ENCODE measurements around the gene RIT2. TPM values are rescaled to one million over a fixed set of nuclear protein-coding genes. Genes with fewer than 3 reads are reported as not detected.

Gene RIT2
- total RNA-seq, 1 experiment from 2014 or later, result not detected

GRCh38 chr18:43017622-43018021, 97.9 kb downstream of the RIT2 start:
- Histone ChIP-seq H3K9me3 (replicated peaks) (no peaks in the 10 kb centered on the region), H3K4me3 (no peak overlapping the region), H3K27me3 (replicated peaks) (0 out of 2 replicates have a peak, but pooled peaks cover 3% of the 10 kb centered on the region), H3K4me1 (replicated peaks) (no peaks in the 10 kb centered on the region), H3K36me3 (no peaks in the 10 kb centered on the region), H3K27ac (no peak overlapping the region)
- DNase-seq (ENCODE audit: low read depth in 1 of 2, low spot score in 2 of 2), result no peak

GRCh38 chr18:43013486-43013885, 102.0 kb downstream of the RIT2 start:
- Histone ChIP-seq H3K4me1 (replicated peaks) (no peaks in the 10 kb centered on the region), H3K9me3 (replicated peaks) (no peaks in the 10 kb centered on the region), H3K4me3 (no peak overlapping the region), H3K27ac (no peak overlapping the region), H3K36me3 (no peaks in the 10 kb centered on the region), H3K27me3 (replicated peaks) (0 out of 2 replicates have a peak, but pooled peaks cover 3% of the 10 kb centered on the region)
- no peak for DNase-seq (ENCODE audit: low read depth in 1 of 2, low spot score in 2 of 2)

- Histone ChIP-seq H3K4me1 (replicated peaks) (no peaks in the 10 kb centered on the region), H3K4me3 (no peak overlapping the region), H3K27me3 (replicated peaks) (0 out of 2 replicates have a peak, but pooled peaks cover 3% of the 10 kb centered on the region), H3K36me3 (no peaks in the 10 kb centered on the region), H3K27ac (no peak overlapping the region), H3K9me3 (replicated peaks) (no peaks in the 10 kb centered on the region)
- no peak for DNase-seq (ENCODE audit: low read depth in 1 of 2, low spot score in 2 of 2)
Observed at GRCh38 chr18:43012951-43013350, 102.5 kb downstream of the RIT2 start.

GRCh38 chr18:43010611-43011010, 104.9 kb downstream of the RIT2 start:
- H3K4me3 ChIP-seq, result no peak overlapping the region
- no peaks in the 10 kb centered on the region for H3K9me3 ChIP-seq (replicated peaks)
- DNase-seq (ENCODE audit: low read depth in 1 of 2, low spot score in 2 of 2), result no peak
- no peaks in the 10 kb centered on the region for H3K36me3 ChIP-seq
- H3K27ac ChIP-seq, result no peak overlapping the region
- no peaks in the 10 kb centered on the region for H3K4me1 ChIP-seq (replicated peaks)
- H3K27me3 ChIP-seq (replicated peaks), result 0 out of 2 replicates have a peak, but pooled peaks cover 3% of the 10 kb centered on the region

GRCh38 chr18:43009674-43010073, 105.8 kb downstream of the RIT2 start:
- H3K36me3 ChIP-seq, result no peaks in the 10 kb centered on the region
- DNase-seq (ENCODE audit: low read depth in 1 of 2, low spot score in 2 of 2), result no peak
- no peaks in the 10 kb centered on the region for H3K9me3 ChIP-seq (replicated peaks)
- no peak overlapping the region for H3K27ac ChIP-seq
- H3K27me3 ChIP-seq (replicated peaks), result peaks cover 3% of the 10 kb centered on the region; the same call in 1 of the 2 replicates
- H3K4me1 ChIP-seq (replicated peaks), result no peaks in the 10 kb centered on the region
- H3K4me3 ChIP-seq, result no peak overlapping the region

- DNase-seq (ENCODE audit: low read depth in 1 of 2, low spot score in 2 of 2), result no peak
- Histone ChIP-seq H3K36me3 (no peaks in the 10 kb centered on the region), H3K9me3 (replicated peaks) (no peaks in the 10 kb centered on the region), H3K4me1 (replicated peaks) (no peaks in the 10 kb centered on the region), H3K27ac (no peak overlapping the region), H3K27me3 (replicated peaks) (no peaks in the 10 kb centered on the region; the same call in 1 of the 2 replicates), H3K4me3 (no peak overlapping the region)
Observed at GRCh38 chr18:43007365-43007764, 108.1 kb downstream of the RIT2 start.

GRCh38 chr18:43004421-43004820, 111.1 kb downstream of the RIT2 start:
- H3K9me3 ChIP-seq (replicated peaks), result no peaks in the 10 kb centered on the region
- DNase-seq (ENCODE audit: low read depth in 1 of 2, low spot score in 2 of 2), result no peak
- H3K27ac ChIP-seq, result no peak overlapping the region
- H3K4me1 ChIP-seq (replicated peaks), result no peaks in the 10 kb centered on the region
- H3K4me3 ChIP-seq, result no peak overlapping the region
- no peaks in the 10 kb centered on the region for H3K36me3 ChIP-seq
- H3K27me3 ChIP-seq (replicated peaks), result no peaks in the 10 kb centered on the region; the same call in 1 of the 2 replicates

- DNase-seq (ENCODE audit: low read depth in 1 of 2, low spot score in 2 of 2), result no peak
- Histone ChIP-seq H3K27me3 (replicated peaks) (no peaks in the 10 kb centered on the region; the same call in 1 of the 2 replicates), H3K36me3 (no peaks in the 10 kb centered on the region), H3K4me1 (replicated peaks) (no peaks in the 10 kb centered on the region), H3K27ac (no peak overlapping the region), H3K9me3 (replicated peaks) (no peaks in the 10 kb centered on the region), H3K4me3 (no peak overlapping the region)
Observed at GRCh38 chr18:43001821-43002220, 113.7 kb downstream of the RIT2 start.

- no peak for DNase-seq (ENCODE audit: low read depth in 1 of 2, low spot score in 2 of 2)
- Histone ChIP-seq H3K27me3 (replicated peaks) (no peaks in the 10 kb centered on the region), H3K9me3 (replicated peaks) (no peaks in the 10 kb centered on the region)
Observed at GRCh38 chr18:42996824-42997223, 118.7 kb downstream of the RIT2 start.

GRCh38 chr18:42980426-42980825, 135.1 kb downstream of the RIT2 start:
- no peaks in the 10 kb centered on the region for H3K27me3 ChIP-seq (replicated peaks)
- DNase-seq (ENCODE audit: low read depth in 1 of 2, low spot score in 2 of 2), result no peak
- H3K27ac ChIP-seq, result no peak overlapping the region
- H3K9me3 ChIP-seq (replicated peaks), result no peaks in the 10 kb centered on the region
- H3K4me1 ChIP-seq (replicated peaks), result no peaks in the 10 kb centered on the region
- no peaks in the 10 kb centered on the region for H3K36me3 ChIP-seq
- H3K4me3 ChIP-seq, result no peak overlapping the region

More at GRCh38 chr18:42996824-42997223, 118.7 kb downstream of the RIT2 start:
- no peak overlapping the region for H3K4me3 ChIP-seq
- H3K27ac ChIP-seq, result no peak overlapping the region
- H3K36me3 ChIP-seq, result no peaks in the 10 kb centered on the region
- no peaks in the 10 kb centered on the region for H3K4me1 ChIP-seq (replicated peaks)

GRCh38 chr18:42977982-42978637, 137.4 kb downstream of the RIT2 start:
- DNase-seq (ENCODE audit: low read depth in 1 of 2, low spot score in 2 of 2), result no peak
- no peaks in the 10 kb centered on the region for H3K27me3 ChIP-seq (replicated peaks)
- no peak overlapping the region for H3K27ac ChIP-seq
- H3K36me3 ChIP-seq, result no peaks in the 10 kb centered on the region
- no peaks in the 10 kb centered on the region for H3K9me3 ChIP-seq (replicated peaks)
- H3K4me1 ChIP-seq (replicated peaks), result no peaks in the 10 kb centered on the region
- H3K4me3 ChIP-seq, result no peak overlapping the region

- no peak for DNase-seq (ENCODE audit: low read depth in 1 of 2, low spot score in 2 of 2)
- H3K27me3 ChIP-seq (replicated peaks), result no peaks in the 10 kb centered on the region
Observed at GRCh38 chr18:42976869-42977590, 138.5 kb downstream of the RIT2 start.

GRCh38 chr18:42969366-42969765, 146.1 kb downstream of the RIT2 start:
- no peak for DNase-seq (ENCODE audit: low read depth in 1 of 2, low spot score in 2 of 2)
- no peak overlapping the region for H3K27ac ChIP-seq
- H3K4me3 ChIP-seq, result no peak overlapping the region
- no peaks in the 10 kb centered on the region for H3K9me3 ChIP-seq (replicated peaks)
- H3K36me3 ChIP-seq, result no peaks in the 10 kb centered on the region
- no peaks in the 10 kb centered on the region for H3K4me1 ChIP-seq (replicated peaks)
- no peaks in the 10 kb centered on the region for H3K27me3 ChIP-seq (replicated peaks)

More at GRCh38 chr18:42976869-42977590, 138.5 kb downstream of the RIT2 start:
- no peak overlapping the region for H3K4me3 ChIP-seq
- no peaks in the 10 kb centered on the region for H3K36me3 ChIP-seq
- H3K4me1 ChIP-seq (replicated peaks), result no peaks in the 10 kb centered on the region
- no peak overlapping the region for H3K27ac ChIP-seq
- no peaks in the 10 kb centered on the region for H3K9me3 ChIP-seq (replicated peaks)

- DNase-seq (ENCODE audit: low read depth in 1 of 2, low spot score in 2 of 2), result no peak
- no peaks in the 10 kb centered on the region for H3K36me3 ChIP-seq
- no peaks in the 10 kb centered on the region for H3K4me1 ChIP-seq (replicated peaks)
- 0 out of 2 replicates have a peak, but pooled peaks cover 2% of the 10 kb centered on the region for H3K27me3 ChIP-seq (replicated peaks)
- H3K4me3 ChIP-seq, result no peak overlapping the region
- no peak overlapping the region for H3K27ac ChIP-seq
- no peaks in the 10 kb centered on the region for H3K9me3 ChIP-seq (replicated peaks)
Observed at GRCh38 chr18:42961298-42961697, 154.2 kb downstream of the RIT2 start.

All from SJSA1 (cell line).